GM12801 (cell line): ENCODE data around the gene NOTCH3.

ENCODE experiments used
- CTCF ChIP-seq: IDR thresholded peaks from one replicate; pipeline ENCODE4 v1.5.1; 2011; ENCODE audit warnings: control low read depth; ENCODE audit not compliant: insufficient read length; ENCODE audit errors: extremely low read depth

Gene NOTCH3

DNA sequence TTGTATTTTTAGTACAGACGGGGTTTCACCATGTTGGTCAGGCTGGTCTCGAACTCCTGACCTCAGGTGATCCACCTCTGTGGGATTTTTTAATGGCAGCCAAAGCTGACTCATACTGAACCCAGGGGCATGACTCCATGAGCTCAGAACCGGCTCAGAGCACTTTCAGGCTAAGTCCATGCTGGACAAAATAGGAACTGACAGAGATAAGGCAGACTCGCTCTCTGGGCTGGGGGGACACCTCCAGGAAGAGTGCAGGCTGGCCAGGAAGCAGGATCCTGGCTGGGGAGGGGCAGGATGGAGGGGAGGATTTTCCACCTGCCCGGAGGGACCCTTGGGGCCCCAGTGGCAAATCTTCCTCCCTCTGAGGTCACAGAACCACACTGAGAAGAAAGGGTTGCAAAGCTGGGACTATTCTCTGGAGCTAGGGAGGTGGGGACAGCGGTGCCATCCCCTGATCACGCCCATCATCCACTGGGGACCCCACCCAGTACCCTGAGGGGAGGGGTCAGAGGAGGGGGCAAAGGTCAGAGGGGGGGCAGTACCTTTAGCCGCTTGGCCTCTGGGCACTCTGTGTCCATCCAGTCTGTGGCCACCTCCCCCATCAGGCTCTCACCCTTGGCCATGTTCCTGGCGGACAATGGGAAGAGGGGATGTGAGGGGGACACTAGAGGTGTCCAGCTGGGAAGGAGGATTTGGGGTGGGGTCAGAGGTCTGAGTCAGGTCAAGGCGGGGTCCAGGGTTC is 31.1 kb downstream of the NOTCH3 start:
- no peak for TF ChIP-seq CTCF

DNA sequence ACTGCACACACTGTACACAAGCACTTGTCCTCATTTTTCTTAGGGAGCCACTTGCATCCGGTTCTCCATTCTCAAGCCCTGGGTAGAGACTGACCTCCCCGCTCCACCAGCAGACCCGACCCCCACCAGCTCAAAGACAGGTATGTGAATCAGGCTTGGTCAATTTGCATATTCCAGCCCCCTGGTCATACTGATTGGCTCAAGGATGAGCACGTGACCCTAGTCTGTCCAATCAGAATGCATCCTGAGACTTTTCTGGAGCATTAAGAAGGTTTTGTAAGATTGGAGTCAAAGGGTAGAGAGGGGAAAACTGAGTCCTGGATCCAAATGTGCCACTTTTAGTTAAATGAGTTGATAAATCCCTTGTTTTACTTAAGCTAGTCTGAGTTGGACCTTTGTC is 34.1 kb downstream of the NOTCH3 start:
- no peak for TF ChIP-seq CTCF

DNA sequence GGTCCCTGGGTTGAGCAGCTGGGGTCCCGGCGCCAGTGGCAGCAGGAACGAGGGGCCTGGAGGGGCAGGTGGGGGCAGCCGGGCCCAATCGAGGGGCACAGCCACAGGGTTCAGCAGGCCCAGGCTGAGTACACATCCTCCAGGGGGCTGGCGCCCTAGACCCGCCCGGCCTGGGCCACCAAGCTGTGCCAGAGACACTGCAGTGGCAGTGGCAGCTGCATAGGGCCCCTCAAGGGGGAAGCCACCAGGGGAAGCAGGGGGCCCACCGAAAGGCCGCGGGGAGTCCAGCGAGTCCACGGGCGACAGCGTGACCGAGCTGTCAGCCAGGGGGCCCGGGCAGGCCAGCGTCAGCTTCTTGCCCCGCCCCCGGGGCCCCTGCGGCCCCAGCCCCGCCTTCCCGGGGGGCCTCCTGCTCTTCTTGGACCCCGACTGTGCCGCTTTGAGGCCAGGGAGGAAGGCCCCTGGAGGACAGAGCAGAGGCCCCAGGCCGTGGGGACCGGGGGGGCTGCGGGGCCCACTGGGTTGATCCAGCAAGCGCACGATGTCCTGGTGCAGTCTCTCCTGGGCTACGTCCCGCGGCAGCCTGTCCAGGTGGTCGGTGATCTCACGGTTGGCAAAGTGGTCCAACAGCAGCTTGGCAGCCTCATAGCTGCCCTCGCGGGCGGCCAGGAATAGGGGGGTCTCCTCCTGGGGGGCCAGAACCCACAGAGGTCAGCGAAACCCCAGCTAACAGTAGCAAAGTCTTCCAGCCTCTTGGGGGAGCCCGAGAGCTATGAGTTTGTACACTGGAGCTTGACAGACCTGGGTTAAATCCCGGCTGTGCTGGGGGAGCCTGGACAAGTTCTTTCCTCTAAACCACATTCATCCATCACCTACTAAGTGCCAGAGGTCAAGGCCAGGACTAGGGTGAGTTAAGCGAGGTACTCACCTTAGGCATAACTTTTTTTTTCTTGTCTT is 39.5 kb downstream of the NOTCH3 start:
- TF ChIP-seq CTCF, result no peak

GRCh38 chr19:15159251-15159650 is 41.5 kb downstream of the NOTCH3 start:
- no peak for TF ChIP-seq CTCF

DNA sequence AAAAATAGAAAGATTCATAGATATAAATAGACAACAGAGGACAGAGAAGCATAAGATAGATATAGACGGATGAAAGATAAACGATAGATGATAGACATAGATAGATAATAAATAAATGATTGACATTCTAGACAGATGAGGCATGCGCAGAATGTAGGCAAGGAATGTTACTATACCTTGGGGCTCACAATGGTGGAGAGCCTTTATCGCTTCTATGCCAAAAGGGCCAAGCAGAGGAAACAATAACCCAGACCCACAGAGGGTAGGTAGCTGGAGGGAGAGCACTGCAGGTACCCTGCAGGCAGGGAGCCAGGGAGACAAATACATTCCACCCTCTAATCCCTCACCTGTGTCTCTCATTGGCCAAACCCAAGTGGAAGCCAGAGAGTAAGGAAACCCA is 44.4 kb downstream of the NOTCH3 start:
- TF ChIP-seq CTCF, result no peak

DNA sequence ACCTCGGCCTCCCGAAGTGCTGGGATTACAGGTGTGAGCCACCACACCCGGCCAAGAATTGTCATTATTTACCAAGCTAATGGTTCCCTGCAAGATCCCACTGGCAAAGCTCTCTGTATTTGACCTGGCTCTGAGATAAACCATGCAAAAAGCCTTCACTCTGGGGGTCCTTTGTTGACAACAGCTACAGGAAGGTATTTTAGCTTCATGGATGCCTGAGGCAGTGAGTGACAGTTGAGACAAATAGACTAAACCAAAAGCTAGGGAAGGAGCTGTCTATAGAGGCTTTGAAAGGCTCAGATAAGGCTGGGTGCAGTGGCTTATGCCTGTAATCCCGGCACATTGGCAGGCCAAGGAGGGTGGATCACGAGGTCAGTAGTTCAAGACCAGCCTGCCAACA is 45.5 kb downstream of the NOTCH3 start:
- no peak for TF ChIP-seq CTCF

GRCh38 chr19:15154002-15154612 is 46.7 kb downstream of the NOTCH3 start:
- no peak for TF ChIP-seq CTCF
